Smooth muscle cell (in vitro differentiated cells): Measurements from ENCODE around the gene UBE2L3. TPM values are rescaled to one million over a fixed set of nuclear protein-coding genes. Genes with fewer than 3 reads are reported as not detected.
"Not testable (repeated sequence)": the region's sequence is repeated elsewhere in the genome, so short reads cannot be mapped to it uniquely, and the experiment has no call there.

Source experiments
- DNase-seq: peaks from one replicate; lab custom pipeline; 2025; ENCODE audit not compliant: unreplicated experiment; lab: John Stamatoyannopoulos, UW
- H2AFZ ChIP-seq: fragments of 200-600 bp; sonication (generic); 2 replicates; pipeline ENCODE4 v1.6.0; 2016; ENCODE audit warnings: antibody characterized with exemption, low read depth, mild to moderate bottlenecking
- H3F3A ChIP-seq: fragments of 200-600 bp; sonication (generic); 2 replicates; pipeline ENCODE4 v1.6.0; 2017; ENCODE audit warnings: antibody characterized with exemption, low read depth
- H3K27ac ChIP-seq: fragments of 200-600 bp; sonication (generic); 2 replicates; pipeline ENCODE4 v1.5.1; 2016; ENCODE audit warnings: low read depth, mild to moderate bottlenecking
- H3K27me3 ChIP-seq: fragments of 200-600 bp; sonication (generic); 2 replicates; pipeline ENCODE4 v1.6.1; 2016; ENCODE audit warnings: low read depth, mild to moderate bottlenecking
- H3K36me3 ChIP-seq: fragments of 200-600 bp; sonication (generic); 2 replicates; pipeline ENCODE4 v1.5.1; 2016; ENCODE audit warnings: low read depth
- H3K4me1 ChIP-seq: fragments of 200-600 bp; sonication (generic); 2 replicates; pipeline ENCODE4 v1.5.1; 2016; ENCODE audit warnings: low read depth
- H3K4me2 ChIP-seq: fragments of 200-600 bp; sonication (generic); 2 replicates; pipeline ENCODE4 v1.6.0; 2016; ENCODE audit warnings: mild to moderate bottlenecking
- H3K4me3 ChIP-seq: fragments of 200-600 bp; sonication (generic); 2 replicates; pipeline ENCODE4 v1.5.1; 2016; ENCODE audit warnings: mild to moderate bottlenecking
- H3K79me2 ChIP-seq: fragments of 200-600 bp; sonication (generic); 2 replicates; pipeline ENCODE4 v1.6.0; 2016; ENCODE audit warnings: low read depth, mild to moderate bottlenecking
- H3K9ac ChIP-seq: fragments of 200-600 bp; sonication (generic); 2 replicates; pipeline ENCODE4 v1.6.0; 2016; ENCODE audit warnings: low read depth
- H3K9me3 ChIP-seq: fragments of 200-600 bp; sonication (generic); replicated peaks from 2 replicates; pipeline ENCODE4 v1.5.1; 2016; ENCODE audit warnings: low read depth
- H4K20me1 ChIP-seq: fragments of 200-600 bp; sonication (generic); 2 replicates; pipeline ENCODE4 v1.6.0; 2016; ENCODE audit warnings: low read depth
- CTCF ChIP-seq: fragments of 200-600 bp; sonication (generic); IDR thresholded peaks from 2 replicates; pipeline ENCODE4 v1.5.1; 2017; ENCODE audit warnings: borderline replicate concordance, mild to moderate bottlenecking, antibody characterized with exemption; ENCODE audit not compliant: insufficient read depth, poor library complexity, severe bottlenecking
- WGBS: methylation state at CpG from one replicate; pipeline ENCODE4 v1.1.7; 2016; ENCODE audit warnings: low lambda C conversion rate; 5-methylcytosine and 5-hydroxymethylcytosine counted together
- polyA plus RNA-seq: library from polyadenylated mRNA; unstranded; fragments of >200 nt; fragmentation: Nextera tagmentation; extraction: Ambion mirVana; gene quantifications from 2 replicates; pipeline ENCODE4 v1.2.1, GENCODE V29; 2016
- total RNA-seq: library from RNA; depleted of rRNA; stranded (reverse); fragments of >200 nt; gene quantifications from 2 replicates; pipeline ENCODE4 v1.2.3, GENCODE V29; 2014

The UBE2L3 gene
- total and polyA plus RNA-seq, 2 experiments from 2014 or later, result 65.4 to 89.3 TPM

DNA sequence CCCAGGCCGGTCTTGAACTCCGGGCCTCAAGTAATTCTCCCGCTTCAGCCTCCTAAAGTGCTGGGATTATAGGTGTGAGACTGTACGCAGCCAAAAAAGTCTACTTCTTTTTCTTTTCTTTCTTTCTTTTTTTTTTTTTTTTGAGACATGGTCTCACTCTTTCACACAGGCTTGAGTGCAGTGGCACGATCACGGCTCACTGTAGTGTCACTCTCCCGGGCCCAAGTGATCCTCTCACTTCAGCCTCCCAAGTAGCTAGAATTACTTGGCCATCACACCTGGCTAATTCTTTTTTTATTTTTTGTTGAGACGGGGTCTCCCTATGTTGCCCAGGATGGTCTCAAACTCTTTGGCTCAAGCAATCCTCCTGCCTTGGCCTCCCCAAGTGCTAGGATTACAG is 3.6 kb upstream of the UBE2L3 start:
- H3K9me3 ChIP-seq, result no peaks in the 10 kb centered on the region
- H3K36me3 ChIP-seq, result no peaks in the 10 kb centered on the region
- peaks cover 15% of the 10 kb centered on the region for H3K79me2 ChIP-seq
- no peak overlapping the region for H2AFZ ChIP-seq
- no peak overlapping the region for H3K4me2 ChIP-seq
- H3F3A ChIP-seq, result no peaks in the 10 kb centered on the region
- H4K20me1 ChIP-seq, result peaks cover 9% of the 10 kb centered on the region
- H3K27me3 ChIP-seq, result no peaks in the 10 kb centered on the region
- no peak overlapping the region for H3K4me3 ChIP-seq
- 96% methylated on average over 8 of the region's 8 CpGs for WGBS
- H3K27ac ChIP-seq, result no peak overlapping the region
- no peak for DNase-seq
- peaks cover 3% of the 10 kb centered on the region for H3K4me1 ChIP-seq
- no peak for TF ChIP-seq CTCF
- no peak overlapping the region for H3K9ac ChIP-seq

- DNase-seq, result no peak
- peaks cover 8% of the 10 kb centered on the region for H3K4me1 ChIP-seq
- WGBS, result 96% methylated on average over 6 of the region's 6 CpGs
- peaks cover 14% of the 10 kb centered on the region for H4K20me1 ChIP-seq
- no peaks in the 10 kb centered on the region for H3F3A ChIP-seq
- TF ChIP-seq CTCF, result no peak
- no peak overlapping the region for H3K4me3 ChIP-seq
- no peak overlapping the region for H3K9ac ChIP-seq
- H3K9me3 ChIP-seq, result no peaks in the 10 kb centered on the region
- no peaks in the 10 kb centered on the region for H3K36me3 ChIP-seq
- no peak overlapping the region for H3K27ac ChIP-seq
- H3K79me2 ChIP-seq, result peaks cover 20% of the 10 kb centered on the region
- H3K27me3 ChIP-seq, result no peaks in the 10 kb centered on the region
- H2AFZ ChIP-seq, result no peak overlapping the region
- H3K4me2 ChIP-seq, result no peak overlapping the region
Observed at GRCh38 chr22:21564411-21564810, 3.1 kb upstream of the UBE2L3 start.

DNA sequence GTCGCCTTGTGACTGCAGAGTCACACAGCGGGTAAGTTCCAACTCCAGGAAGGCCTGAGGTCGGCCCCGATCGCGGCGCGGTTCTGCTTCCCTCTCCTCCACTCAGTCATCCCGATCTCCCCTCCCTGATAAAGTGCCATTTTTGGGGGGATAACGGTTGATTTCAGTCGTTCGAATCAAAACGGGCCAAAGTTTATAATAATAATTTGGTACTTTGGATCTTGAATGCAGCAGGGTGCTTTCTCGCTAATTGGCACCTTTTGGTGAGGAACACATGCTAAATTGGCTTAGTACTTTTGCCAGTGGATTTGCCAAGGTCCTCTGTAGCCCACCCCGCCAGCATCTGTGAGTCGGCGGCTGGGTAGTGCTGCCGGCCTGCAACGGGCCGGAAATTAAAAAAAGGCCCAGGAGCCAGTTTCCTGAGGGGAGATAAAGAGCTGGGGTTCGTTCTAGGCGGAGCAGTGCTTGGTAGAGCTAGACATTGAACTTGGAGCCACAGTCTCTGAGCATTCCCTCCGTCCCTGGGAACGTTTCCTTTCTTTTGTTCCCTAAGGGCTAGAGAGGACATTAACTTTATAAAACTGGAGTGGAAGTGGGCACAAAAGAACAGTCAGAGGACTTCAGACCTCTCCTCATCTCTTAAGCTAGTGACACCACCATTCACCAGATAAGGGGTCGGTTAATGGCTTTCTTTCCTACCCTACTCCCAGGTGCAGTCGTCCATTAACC is 997 bp downstream of the UBE2L3 start:
- Histone ChIP-seq H3K27me3 (no peaks in the 10 kb centered on the region), H3K4me2 (peak overlapping the region; percentile 97), H3K36me3 (no peaks in the 10 kb centered on the region), H3K79me2 (peaks cover 61% of the 10 kb centered on the region), H3K27ac (peak overlapping the region; percentile 93), H3K4me3 (peak overlapping the region; percentile 96), H3F3A (no peaks in the 10 kb centered on the region), H3K4me1 (peaks cover 24% of the 10 kb centered on the region), H4K20me1 (peaks cover 55% of the 10 kb centered on the region), H3K9me3 (no peaks in the 10 kb centered on the region), H3K9ac (peak overlapping the region; percentile 100), H2AFZ (peak overlapping the region; percentile 35)
- TF ChIP-seq CTCF, result no peak
- no peak for DNase-seq
- 2% methylated on average over 26 of the region's 26 CpGs for WGBS

- not testable (repeated sequence) for DNase-seq, H2AFZ ChIP-seq, H3F3A ChIP-seq, H3K27me3 ChIP-seq, H3K9me3 ChIP-seq, H3K36me3 ChIP-seq
- H4K20me1 ChIP-seq, result peaks cover 60% of the 10 kb centered on the region
- WGBS, result 51% methylated on average over 12 of the region's 12 CpGs
- peak overlapping the region; percentile 100 for H3K9ac ChIP-seq
- H3K27ac ChIP-seq, result peak overlapping the region; percentile 93
- H3K4me1 ChIP-seq, result peaks cover 24% of the 10 kb centered on the region
- H3K4me3 ChIP-seq, result peak overlapping the region; percentile 96
- peak overlapping the region; percentile 97 for H3K4me2 ChIP-seq
- peaks cover 66% of the 10 kb centered on the region for H3K79me2 ChIP-seq
Observed at GRCh38 chr22:21569076-21569427, 1.5 kb downstream of the UBE2L3 start.
